ENCODE data around the gene LIPC.

Gene LIPC

GRCh38 chr15:58431221-58432149, at the start of gene LIPC:
TSS of gene LIPC (plus strand) at chr15:58431991. CDS start at chr15:58432033, 42 bp downstream.
- no peak for DNase-seq

- DNase-seq: no peak
Measured at GRCh38 chr15:58383876-58384275, 47.9 kb upstream of the LIPC start.

DNA sequence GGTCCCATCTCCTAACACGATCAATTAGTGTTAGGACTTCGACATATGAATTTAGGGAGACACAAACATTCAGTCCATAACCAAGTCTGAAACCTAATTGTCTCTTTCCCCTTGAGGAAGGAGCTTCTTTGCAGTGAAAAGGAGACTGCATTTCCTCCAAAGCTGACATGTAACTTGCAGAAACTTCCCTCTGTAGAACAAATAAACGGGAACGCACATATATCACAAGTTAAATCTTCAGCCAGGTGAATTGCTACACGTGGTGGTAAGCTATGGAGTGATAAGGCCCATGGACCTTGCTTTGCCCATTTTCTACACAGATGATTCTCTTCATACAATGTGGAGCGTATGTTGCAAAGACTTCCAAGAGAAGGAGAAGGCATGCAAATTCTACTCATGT, 47.1 kb upstream of the LIPC start:
- no peak for DNase-seq

DNA sequence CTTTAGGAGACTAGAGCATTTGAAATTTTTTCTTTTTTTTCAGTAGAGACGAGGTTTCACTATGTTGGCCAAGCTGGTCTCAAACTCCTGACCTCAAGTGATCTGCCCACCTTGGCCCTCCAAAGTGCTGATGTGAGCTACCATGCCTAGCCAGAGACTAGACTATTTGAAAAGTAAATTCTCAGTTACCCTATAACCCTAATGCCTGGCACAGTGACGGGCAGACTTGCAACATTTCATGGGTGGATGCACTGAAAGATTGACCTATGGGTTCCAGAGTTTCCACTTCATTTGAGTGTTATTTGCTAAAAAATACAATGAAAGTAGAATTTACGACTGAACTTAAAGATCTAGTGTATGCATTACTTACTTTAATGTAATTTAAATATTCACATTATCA, 45.7 kb upstream of the LIPC start:
- DNase-seq: no peak

DNA sequence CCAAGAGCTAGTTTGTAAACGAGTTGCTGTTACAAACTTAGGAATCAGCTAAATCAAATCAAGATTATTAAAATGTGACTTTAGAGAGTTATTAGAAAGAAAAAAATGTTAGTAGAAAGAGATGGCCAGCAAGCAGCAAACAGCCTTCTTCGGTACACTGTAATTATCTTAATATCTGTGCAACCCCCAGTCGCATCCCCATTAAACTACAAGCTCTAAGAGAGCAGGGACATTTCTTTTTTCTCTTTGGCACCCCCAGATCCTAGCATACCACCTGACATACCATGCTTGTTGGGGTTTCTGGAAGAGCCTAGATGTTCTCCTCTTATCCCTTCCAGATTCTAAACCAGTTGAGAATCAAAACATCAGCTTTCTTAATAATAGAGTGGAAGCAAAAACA, 45.1 kb upstream of the LIPC start:
- no peak for DNase-seq

GRCh38 chr15:58387130-58387529, 44.7 kb upstream of the LIPC start:
- no peak for DNase-seq

GRCh38 chr15:58388211-58388610, 43.6 kb upstream of the LIPC start:
- DNase-seq: no peak

DNA sequence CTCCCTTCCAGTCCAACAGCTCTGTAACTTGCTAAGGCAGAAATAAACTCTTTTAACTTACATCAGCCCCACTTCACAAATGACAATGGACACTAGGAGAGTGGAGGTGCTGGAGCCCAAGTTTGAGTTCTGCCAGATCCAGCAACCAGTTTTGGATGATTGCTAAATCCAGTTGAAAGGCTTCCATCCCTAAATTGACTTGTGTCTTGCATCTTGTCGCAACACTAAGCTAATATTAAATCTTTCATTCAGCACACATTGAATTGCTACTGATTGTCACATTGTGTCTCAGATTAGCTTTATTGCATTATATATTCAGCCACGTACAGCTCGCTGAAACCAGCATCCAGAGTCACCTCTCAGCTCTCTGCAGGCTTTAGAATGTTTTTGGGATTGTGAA, 41.7 kb upstream of the LIPC start:
- no peak for DNase-seq

DNA sequence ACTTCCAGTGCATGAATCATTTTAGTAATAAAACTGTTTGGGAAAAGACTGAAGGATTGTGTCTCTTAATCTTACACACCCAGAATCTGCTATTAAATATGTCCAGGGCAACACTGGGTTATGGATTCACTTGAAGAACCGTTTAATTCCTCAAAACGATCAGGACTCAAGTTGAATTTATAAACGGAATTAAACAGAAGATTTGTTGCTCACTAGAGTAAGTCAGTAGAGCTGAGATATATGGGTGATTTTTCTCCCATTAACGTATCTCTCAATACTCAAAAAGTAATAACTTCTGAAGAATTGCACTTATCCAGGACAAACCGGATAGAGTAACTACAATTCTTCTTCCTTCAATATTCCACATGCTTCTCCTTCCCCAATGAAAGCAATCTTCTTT, 41.1 kb upstream of the LIPC start:
- DNase-seq: no peak

DNA sequence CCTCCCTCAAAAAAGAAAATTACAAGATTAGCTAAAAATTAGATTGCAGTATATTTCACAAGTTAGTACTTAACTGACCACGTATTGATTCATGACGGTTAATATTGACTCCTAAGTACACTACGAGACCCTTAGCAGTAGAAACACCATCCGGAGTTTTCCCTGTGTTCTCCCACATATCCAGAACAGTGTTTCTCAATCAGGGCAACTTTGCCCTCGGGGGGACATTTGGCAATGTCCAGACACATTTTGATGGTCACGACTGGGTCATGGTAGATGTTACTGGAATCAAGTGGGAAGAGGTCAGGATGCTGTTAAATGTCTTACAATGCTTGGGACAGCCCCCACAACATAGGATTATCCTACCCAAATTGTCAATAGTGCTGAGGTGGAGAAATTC, 40.7 kb upstream of the LIPC start:
- no peak for DNase-seq

DNA sequence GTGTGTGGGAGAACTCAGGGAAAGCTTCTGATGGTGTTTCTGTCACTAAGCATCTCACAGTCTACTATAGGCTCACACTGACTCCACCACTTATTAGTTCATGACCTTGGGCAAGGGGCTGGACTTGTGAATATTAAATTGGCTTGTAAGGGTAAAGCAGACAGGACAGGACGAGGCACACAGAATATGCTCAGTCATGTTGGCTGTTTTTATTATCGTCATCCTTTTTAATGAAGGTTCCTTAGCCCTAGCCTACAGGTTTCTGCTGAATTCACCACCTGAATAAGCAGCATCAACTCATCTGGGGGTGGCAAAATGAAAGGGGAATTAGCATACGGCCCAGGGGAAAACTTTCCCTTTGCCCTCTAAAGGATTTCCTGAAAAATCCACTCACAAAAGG, 39.6 kb upstream of the LIPC start:
- no peak for DNase-seq

- no peak for DNase-seq
Measured at GRCh38 chr15:58392611-58393161, 39.1 kb upstream of the LIPC start.

DNA sequence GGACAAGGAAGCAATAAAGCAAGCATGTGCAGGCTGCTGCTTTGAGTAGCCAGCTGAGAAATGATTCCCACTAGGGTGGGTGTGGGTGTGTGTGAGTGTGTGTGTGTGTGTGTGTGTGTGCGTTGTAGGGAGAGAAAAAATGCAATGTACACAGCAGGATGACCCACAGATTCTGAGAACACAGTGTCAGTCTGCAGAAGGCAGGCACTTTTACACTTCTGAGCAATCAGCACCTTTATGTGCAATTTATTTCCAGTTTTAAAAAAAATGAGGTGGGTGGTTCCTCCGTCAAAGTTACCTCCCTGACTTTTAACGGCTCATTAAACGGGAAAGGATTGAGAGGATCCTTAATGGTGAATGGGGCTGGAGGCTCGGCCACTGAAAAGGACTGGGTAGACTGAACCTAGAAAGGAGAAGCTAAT, 38.5 kb upstream of the LIPC start:
- DNase-seq: no peak

DNA sequence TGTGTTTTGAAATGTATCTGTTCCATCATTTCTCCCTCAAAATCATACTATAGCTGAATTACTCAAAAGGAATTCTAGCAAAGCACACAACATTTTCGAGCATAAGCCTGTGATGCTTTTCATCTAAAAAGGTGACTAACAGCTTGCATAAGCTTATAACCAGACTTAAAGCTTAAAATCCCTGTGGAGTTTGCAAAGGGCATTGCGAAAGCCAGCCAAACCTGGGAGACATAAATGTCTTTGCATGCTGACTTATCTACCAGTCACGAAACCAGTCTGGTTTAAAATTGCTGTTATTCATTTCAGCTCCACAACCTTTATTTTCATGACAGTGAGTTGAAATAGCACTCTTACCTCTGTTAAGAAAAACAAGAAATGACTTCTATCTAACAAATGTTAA, 35.6 kb upstream of the LIPC start:
- DNase-seq: no peak

GRCh38 chr15:58398071-58398470, 33.7 kb upstream of the LIPC start:
- no peak for DNase-seq

DNA sequence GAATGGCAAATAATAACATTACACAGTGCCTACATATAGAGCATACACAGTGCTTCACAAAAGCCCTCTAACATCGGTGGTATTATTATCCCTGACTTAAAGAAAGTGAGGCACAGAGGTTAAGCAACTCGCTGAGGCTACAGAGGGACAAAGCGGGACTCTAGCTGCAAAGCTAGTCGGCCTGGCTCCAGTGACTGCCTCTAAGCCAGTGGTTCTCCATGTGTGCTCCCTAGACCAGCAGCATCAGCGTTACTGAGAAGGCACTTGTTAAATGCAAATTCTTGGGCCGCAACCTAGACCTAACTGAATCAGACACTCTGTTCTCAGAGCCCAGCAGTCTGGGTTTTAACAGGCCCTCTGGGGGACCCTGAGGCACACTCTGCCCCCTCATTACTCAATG, 33.1 kb upstream of the LIPC start:
- DNase-seq: no peak

GRCh38 chr15:58399739-58400138, 32.1 kb upstream of the LIPC start:
- no peak for DNase-seq

DNA sequence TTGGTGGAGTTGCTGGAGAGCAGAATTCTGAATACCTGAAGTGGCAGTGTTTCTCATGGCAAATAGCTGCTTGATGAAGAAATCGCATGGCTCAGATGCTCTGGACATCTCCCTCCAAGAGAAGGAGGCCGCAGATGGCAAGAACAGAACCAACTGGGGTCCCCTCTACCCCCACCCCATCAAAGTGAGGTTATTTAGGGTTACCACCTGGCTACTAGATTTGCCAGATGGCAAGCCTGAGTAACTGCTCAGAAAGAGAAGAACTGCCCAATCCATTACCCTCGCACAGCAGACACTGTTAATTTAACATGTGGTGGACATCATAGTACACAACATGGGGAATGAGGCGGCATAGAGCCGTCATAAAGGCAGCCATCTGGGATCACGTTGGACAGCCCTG, 30.5 kb upstream of the LIPC start:
- DNase-seq: no peak

DNA sequence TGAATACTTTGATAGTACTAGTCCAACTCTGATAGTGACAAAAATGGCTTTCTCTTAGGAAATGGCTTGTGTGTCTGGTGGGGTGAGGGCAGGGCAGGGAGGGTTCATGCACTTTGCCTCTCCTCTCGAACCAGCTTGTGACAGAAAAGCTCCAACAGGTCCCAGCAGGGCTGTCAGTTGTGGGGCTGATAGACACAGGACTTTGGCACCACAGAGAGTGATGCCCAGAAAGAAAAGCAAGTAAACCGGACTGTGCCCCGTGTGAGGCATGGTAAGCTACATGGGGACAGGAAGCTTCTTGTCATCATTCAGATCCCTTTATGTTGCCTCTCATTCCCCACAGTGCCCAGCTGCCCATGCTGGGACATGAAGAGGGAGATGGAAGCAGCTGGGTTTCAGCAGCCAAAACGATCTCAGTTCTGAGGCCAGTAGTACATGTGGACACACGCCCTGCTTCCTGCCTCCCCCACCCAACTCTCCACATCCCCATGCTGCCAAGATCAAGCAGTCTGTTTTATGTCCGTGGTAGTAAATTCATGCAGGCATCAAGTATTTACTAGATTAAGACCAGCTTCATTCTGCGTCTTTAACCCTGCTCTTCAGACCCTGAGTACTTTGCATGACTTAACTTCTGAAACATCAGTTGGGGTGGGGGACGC, 29.7 kb upstream of the LIPC start:
- DNase-seq: no peak

DNA sequence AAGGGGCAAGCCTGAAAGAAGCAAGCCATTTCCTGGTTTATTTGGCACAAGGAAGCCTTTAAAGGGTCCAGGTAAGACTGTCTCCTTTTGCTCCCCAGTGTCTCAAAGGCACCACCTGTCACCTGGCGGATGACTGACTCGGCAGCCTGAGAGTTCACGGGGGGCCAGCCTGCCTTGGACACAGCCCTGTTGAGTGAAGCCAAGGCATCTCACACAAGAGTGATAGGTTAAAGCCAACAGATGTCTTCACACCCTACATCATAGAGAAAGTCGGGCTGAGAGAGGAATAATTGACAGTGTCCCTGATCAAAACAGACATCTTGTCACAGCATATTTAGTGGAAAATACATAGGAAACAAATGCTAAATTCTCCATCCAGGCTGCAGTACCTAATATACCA, 28.2 kb upstream of the LIPC start:
- DNase-seq: no peak

- no peak for DNase-seq
Measured at GRCh38 chr15:58404020-58404419, 27.8 kb upstream of the LIPC start.

DNA sequence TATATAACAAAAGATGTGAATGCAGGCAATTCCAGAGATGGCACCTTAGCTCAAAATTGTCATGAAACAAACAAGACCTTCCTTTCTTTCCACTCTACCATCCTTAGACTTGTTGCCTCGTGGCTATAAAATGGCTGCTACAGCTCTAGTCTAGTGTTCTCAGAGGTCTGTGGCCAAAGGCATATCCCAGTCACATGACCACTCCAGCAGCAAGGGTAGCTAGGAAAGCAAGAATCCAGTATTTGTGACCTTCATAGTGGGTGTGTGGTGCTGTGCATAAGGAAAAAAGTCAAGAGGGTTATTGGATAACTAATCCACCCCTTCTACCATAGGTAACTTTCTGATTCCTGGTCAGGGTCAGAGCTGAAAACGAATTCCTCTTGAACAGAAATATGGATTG, 27.1 kb upstream of the LIPC start:
- DNase-seq: no peak

GRCh38 chr15:58405865-58406264, 25.9 kb upstream of the LIPC start:
- no peak for DNase-seq

- DNase-seq: no peak
Measured at GRCh38 chr15:58406811-58407210, 25.0 kb upstream of the LIPC start.

Measured in NCI-H446 treated with DMSO at 0.1 percent for 48 hours (cell line).